GM21825 (cell line): ENCODE data around the gene C1orf116.
"Not testable (repeated sequence)": the region's sequence is repeated elsewhere in the genome, so short reads cannot be mapped to it uniquely, and the experiment has no call there.

Experiments used
- ATAC-seq: cut with Tn5 transposase; IDR thresholded peaks from one replicate; pipeline ENCODE4 v1.9.1; 2021; ENCODE audit warnings: mild to moderate bottlenecking, moderate library complexity; ENCODE audit not compliant: unreplicated experiment

C1orf116 gene

DNA sequence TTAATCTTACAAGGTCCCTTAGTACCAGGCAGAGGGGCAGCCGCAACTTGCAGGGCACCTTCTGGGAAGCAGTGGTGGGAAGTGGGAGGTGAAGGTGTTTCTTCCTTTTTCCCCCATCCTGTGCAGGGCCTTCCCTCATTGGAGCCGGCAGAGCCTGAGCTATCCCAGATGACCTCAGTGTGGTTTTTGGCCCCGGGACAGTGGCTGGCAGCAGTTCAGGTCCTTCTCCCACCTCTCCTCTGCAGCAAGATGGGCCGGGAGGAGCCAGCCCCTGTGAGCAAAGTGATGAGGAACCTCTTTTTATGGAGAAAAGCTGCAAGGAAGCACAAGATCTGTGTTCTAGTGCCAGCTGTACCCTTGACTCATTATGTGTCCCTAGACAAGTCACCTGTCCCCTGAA, 27.3 kb upstream of the C1orf116 start:
- no peak for ATAC-seq

- ATAC-seq, result no peak
These were observed 26.6 kb upstream of the C1orf116 start for GRCh38 chr1:207058878-207059867.

DNA sequence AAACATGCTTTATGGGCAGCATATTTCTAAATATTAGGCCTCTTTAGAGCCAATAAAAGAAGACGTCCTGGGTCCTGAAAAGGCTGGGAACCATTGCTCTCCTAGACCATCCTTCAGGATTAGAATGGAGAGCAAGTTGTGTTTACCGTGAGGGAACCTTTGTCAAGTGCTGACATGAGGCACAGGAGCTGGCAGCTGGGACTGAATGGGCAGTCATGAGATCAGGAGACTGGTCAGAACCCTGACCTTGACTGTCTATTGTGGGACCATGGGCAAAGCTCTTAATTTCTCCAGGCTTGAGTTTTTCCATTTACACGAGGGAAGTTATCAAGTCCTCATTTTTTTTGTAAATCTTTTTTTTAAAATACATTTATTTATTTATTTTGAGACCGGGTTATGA, 25.7 kb upstream of the C1orf116 start:
- ATAC-seq, result no peak

GRCh38 chr1:207056673-207057072, 24.1 kb upstream of the C1orf116 start:
- ATAC-seq, result no peak

- ATAC-seq, result no peak
These were observed 22.9 kb upstream of the C1orf116 start for GRCh38 chr1:207055386-207056001.

DNA sequence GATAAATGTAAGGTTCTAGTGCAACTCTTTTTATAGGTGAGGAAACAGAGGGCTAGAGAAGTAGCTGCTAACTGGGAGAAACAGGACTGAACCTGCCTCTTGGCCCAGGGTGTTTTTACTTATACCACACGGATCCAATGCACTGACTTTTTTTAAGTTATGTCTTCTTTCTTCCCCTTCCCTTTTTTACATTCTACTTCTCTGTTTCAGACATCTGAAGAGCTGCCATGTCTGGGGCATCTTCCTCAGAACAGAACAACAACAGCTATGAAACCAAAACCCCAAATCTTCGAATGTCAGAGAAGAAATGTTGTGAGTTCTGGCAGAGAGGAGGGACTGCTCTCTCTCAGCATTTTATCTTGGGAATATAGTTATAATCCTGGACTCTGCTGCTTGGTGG, 21.9 kb upstream of the C1orf116 start:
- ATAC-seq, result no peak

GRCh38 chr1:207052911-207053769, 20.6 kb upstream of the C1orf116 start, which contains the start of gene PFKFB2:
Gene PFKFB2 (plus strand): TSS chr1:207053275. CDS start chr1:207054718, 1,443 bp downstream.
- ATAC-seq, result peak; percentile 70

DNA sequence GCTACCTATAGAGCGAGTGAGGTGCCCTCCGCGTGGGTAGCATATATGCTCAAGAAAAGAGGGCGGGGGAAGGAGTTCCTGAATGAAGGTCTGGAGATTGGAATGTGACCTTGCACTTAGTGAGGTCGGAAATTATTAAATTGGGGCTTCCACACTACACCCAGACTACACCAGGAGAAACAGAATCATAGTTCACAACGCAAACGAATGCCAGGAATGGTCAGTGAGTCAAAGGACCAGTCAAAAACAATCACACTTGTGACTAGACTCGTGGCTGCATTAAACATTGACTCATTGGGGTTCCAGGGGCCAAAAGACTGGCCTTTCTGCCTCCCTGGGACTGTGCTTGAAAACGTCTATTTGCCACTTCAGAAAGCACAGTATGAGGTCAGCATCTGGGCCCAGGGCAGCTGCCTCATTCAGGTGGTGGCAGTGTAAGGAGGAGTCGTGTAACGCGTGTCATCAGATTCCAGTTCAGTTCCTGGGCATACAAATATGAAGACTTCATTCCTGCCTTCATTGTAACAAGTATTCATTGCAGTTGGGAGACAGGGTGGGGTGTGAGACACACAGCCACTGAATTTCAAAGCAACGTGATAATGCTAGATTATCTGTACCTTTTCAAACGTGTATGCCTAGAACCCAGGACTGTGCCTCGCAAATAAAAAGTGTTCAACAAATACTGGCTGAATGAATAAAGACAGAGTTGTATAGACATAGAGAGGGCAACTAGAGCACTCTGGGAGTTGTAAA, 18.8 kb upstream of the C1orf116 start, which contains the start of gene YOD1:
Gene YOD1 (minus strand): TSS at position 18 of the 753 bp plus-strand sequence. CDS start 178 bp downstream, outside the sequence.
- ATAC-seq, result no peak

DNA sequence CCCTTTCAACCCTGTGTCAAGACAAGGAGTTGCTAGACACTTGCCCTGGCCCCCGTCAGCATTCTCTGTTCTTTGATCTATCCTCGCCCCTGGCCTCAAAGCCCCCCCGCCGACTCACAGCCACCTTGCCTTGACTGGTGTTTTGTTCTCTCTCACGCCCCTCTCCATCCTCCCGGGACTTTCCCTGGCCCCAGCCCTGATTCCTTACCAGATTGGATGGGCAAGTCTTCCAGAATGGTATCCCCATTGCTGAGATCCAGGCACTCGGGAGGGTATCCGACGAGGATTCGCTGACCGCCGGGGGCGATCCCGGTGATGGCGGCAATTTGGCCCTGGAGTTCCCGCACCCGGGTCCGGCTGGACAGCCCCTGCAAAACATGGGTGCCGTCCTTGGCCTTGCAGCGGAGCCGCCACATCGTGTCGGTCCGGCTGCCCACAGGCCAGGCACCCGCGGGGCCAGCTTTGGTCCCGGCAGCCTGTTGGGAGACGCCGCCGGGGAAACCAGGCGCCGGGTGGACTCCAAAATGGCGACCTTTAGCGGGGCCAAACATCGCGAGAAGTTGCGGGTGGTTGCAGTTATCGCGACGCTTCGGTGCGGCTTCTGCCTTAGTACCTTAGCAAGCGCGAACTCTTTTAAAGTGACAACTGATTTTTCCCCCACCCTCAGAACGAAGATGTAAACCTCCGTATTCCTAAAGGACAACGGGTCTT, 18.1 kb upstream of the C1orf116 start:
- ATAC-seq, result peak; percentile 55

- no peak for ATAC-seq
These were observed 17.4 kb upstream of the C1orf116 start for GRCh38 chr1:207049974-207050391.

DNA sequence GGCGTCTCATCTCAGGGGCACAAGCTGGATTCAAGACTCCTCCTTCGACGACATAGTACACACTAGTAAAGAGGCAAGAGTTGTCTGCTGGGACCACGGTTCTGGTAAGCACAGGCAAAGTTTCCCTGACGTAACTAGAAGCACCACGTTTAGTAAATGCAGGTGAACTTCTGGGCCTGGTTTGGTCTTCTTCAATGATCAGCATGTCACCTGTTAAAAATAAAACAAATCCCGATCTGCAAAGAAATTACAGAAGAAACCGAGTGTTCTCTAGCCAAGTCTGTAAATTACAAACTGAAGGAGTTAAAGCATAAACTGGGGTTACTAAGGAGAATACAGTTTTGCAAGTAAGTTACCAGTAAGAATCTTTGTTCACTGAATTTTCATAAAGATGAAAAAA, 17.0 kb upstream of the C1orf116 start:
- no peak for ATAC-seq

DNA sequence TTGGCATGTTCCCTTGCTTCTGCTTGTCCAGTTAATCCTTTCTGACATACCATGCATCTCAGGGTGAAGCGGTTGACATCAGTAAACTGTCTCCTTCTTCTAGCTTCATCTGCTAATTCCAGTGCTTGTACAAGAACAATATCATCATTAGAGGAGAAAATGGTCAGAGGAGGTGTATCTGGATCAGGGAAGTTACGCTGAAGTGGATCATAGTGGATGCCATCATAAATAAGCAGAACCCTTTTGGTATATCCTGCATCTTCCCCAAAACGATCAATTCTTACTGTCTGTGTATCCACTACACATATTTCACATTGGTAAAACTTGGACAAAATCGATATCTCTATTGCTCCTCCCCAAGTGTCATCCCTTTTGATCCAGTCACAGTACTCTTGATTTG, 16.5 kb upstream of the C1orf116 start:
- ATAC-seq, result no peak

DNA sequence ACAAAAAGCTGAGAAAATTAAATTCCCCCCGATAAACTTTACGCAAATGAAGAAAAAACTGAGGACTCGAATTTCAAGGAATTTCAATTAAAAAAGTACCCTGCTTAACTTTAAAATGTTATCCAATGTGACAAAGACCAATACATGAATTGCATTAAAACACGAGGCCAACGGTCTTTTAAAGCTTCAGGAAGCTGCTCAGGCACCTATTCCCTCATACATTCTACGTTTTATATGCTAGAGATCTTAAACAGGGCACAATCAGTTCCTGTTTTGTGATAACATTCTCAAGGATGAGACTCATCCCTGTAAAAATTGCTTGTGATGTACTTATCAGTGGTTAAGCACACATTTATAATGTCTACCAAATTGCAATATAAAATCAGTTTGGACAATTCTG, 15.5 kb upstream of the C1orf116 start:
- ATAC-seq, result no peak

DNA sequence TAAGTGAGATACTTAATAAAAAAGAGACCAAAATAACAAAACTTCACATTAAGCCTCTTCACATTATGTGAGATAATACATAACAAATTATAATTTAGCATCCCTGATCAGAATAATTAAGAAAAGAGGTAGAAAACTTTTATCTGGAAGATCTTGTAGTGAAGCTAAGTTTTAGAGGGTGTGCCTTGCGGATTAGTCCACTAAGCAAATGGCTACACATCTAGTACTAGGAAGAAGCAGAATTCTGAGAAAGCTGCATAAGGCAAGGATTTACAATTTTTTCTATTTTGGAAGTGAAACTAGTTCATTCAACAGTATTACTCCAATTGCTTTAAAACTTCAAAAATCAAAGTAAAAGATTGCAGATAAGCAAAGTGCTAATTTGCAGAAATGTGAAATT, 14.9 kb upstream of the C1orf116 start:
- no peak for ATAC-seq

DNA sequence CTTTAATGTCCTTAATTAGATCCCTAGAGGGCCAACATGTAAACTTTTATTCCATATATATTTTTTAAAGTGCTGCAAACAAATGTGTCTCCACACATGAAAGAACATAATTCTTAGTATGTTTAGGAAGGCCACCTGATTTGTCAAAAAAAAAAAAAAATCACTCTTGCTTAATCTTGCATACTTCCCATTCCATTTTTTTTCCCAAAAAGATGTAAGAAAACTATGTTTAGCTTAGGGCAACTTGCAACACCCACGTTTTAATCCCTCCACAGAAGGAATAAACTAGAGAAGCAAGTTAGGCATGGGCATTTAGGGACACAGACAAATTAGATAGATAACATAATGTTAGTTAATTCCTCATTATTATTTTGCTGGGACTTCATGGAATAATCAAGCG, 12.9 kb upstream of the C1orf116 start:
- no peak for ATAC-seq

DNA sequence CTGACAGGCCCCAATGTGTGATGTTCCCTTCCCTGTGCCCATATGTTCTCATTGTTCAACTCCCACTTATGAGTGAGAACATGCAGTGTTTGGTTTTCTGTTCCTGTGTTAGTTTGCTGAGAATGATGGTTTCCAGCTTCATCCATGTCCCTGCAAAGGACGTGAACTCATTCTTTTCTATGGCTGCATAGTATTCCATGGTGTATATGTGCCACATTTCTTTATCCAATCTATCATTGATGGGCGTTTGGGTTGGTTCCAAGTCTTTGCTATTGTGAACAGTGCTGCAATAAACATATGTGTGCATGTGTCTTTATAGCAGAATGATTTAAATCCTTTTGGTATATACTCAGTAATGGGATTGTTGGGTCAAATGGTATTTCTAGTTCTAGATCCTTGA, 8.8 kb upstream of the C1orf116 start:
- ATAC-seq, result not testable (repeated sequence)

DNA sequence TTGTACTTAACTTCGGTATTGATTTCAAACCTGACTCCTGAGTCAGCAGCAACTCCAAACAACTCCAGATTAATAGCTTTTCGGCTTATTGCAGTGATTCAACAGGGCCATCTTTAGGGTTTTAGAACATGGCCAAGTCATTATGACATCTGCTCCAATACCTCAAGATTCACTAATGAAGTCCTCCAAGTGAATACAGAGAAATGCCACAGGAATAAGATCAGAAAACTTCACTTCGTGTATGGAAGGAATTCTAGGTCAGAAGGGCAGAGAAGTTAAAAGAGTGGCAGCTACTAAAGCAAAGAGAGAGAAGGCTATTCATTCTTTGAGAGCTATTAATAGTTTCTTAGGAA, 7.6 kb upstream of the C1orf116 start:
- no peak for ATAC-seq

DNA sequence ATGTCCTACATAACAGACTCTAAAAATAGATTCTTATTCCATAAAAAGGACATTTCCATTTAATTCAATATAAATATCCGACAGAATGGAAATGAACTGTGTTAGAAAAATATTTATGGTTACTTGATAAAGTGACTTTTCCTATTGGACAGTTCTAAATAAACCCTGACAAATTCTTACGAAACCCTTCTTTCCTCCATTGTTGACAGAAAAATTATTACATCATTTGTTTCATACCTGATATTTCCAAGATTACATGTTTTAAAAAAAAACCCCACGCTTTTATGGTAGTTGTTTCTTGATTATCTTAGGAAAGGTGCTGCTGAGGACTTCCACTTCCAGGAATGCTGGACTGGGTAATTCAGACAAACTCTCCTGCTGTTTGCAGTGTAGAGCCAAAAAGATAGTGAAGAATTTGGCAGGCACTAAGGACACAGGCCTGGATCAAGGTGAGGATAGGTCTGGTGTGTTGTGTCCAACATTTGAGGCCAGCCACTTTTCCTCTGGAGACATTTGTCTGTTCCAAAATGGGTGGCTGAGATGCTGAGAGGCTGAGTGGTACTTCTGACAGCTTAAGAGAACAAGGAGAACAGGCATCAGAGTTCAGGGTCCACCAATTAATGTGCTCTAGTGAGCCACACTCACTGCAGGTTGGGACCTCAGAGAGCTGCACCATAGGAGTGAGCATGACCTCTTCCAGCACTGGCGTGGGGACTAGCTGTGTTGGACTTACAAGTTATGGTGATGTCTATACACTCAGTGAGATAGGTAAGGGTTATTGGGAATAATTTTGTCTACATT, 7.0 kb upstream of the C1orf116 start:
- no peak for ATAC-seq

DNA sequence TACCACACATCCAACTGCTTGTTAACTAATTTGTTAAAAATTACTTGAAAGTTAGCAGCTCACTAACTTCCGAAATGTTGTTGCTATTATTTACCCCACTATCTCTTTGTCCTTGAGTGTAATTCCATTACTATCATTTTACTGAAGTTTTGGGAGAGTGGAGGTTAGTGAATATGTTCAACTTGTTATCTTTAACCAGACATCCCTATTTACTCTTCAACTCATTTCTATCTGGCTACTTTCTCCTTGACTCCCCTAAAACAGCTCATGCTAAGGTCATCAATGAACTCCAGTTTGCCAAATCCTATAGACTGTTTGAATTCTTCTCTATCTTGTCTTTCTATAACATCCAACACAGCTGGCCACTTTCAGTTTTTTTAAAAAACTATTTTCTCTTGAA, 4.3 kb upstream of the C1orf116 start:
- no peak for ATAC-seq
